Small intestine (tissue), 7 donors: ENCODE results near the gene AUTS2. TPM values are rescaled to one million over a fixed set of nuclear protein-coding genes. Genes with fewer than 3 reads are reported as not detected.
"Not testable (repeated sequence)": the region's sequence is repeated elsewhere in the genome, so short reads cannot be mapped to it uniquely, and the experiment has no call there.

Experiments used
- DNase-seq, 2 donors: peaks; one replicate each; pipeline versions ENCODE4 v3.0.0 to v3.0.0-alpha.2; 2013
- FAIRE-seq: peaks from 2 replicates; lab custom pipeline; 2012; peaks lifted over from hg19 to GRCh38; lab: Jason Lieb, UNC
- H3K27ac ChIP-seq, 3 donors: one replicate each; pipeline ENCODE4 v1.5.1; 2013; ENCODE audit warnings: low read length in 2 of 3, mild to moderate bottlenecking in 2 of 3, control low read depth in 1 of 3, inconsistent platforms in 1 of 3, low read depth in 1 of 3, moderate library complexity in 1 of 3
- H3K27me3 ChIP-seq, 3 donors: one replicate each; pipeline ENCODE4 v1.6.1; 2013; ENCODE audit warnings: low read length in 3 of 3, inconsistent platforms in 1 of 3; ENCODE audit not compliant: control insufficient read depth in 3 of 3, insufficient read depth in 3 of 3
- H3K36me3 ChIP-seq, 3 donors: one replicate each; pipeline ENCODE4 v1.6.1; 2013; ENCODE audit warnings: low read length in 3 of 3, inconsistent platforms in 1 of 3, low read depth in 1 of 3, mild to moderate bottlenecking in 1 of 3, moderate library complexity in 1 of 3; ENCODE audit not compliant: control insufficient read depth in 3 of 3, insufficient read depth in 2 of 3
- H3K4me1 ChIP-seq, 3 donors: one replicate each; pipeline ENCODE4 v1.6.1; 2013; ENCODE audit warnings: low read length in 2 of 3, inconsistent platforms in 1 of 3, low read depth in 1 of 3, mild to moderate bottlenecking in 1 of 3, moderate library complexity in 1 of 3; ENCODE audit not compliant: control insufficient read depth in 3 of 3, insufficient read depth in 2 of 3
- H3K4me3 ChIP-seq, 3 donors: one replicate each; pipeline ENCODE4 v1.5.1; 2013; ENCODE audit warnings: low read length in 3 of 3, control low read depth in 1 of 3, inconsistent platforms in 1 of 3, low read depth in 1 of 3, mild to moderate bottlenecking in 1 of 3, moderate library complexity in 1 of 3
- H3K9me3 ChIP-seq, 2 donors: one replicate each; pipeline ENCODE4 v1.6.1; 2013; ENCODE audit warnings: low read depth in 1 of 2, low read length in 1 of 2; ENCODE audit not compliant: control insufficient read depth in 2 of 2, insufficient read depth in 1 of 2
- WGBS, 3 donors: extraction: QIAGEN DNeasy Blood & Tissue Kit; methylation state at CpG; one replicate each; pipeline ENCODE4 v1.1.7; 2013; 5-methylcytosine and 5-hydroxymethylcytosine counted together
- polyA plus RNA-seq, 4 donors: library from polyadenylated mRNA; stranded (reverse) in 3 of 4; unstranded in 1 of 4; fragments of 200-250 nt in 3 of 4; fragments of 120-200 nt in 1 of 4; gene quantifications; one replicate each; pipeline versions ENCODE4 v1.2.1 to v1.2.3, GENCODE V29; 2013
- donor health status: healthy with polysubstance abuse.
- donor health status: control.
- donor health status: control.
- donor health status: Bipolar disorder and iron deficiency.
- donor health status: healthy.

The AUTS2 gene
- polyA plus RNA-seq, 4 donors, result 4.9 to 43.5 (median 13.6) TPM

- Histone ChIP-seq H3K27ac (no peak overlapping the region), H3K9me3 (peaks cover 0 to 3% of the 10 kb centered on the region in 2 donors), H3K4me3 (no peak overlapping the region), H3K36me3 (peaks cover 0 to 5% (median 0%) of the 10 kb centered on the region in 3 donors), H3K27me3 (no peaks in the 10 kb centered on the region), H3K4me1 (peaks cover 0 to 6% (median 0%) of the 10 kb centered on the region in 3 donors)
- FAIRE-seq (no peak), DNase-seq (no peak)
- 79 to 82% (median 80%) methylated on average over 1 of the region's 1 CpG for WGBS, 3 donors
Measured at GRCh38 chr7:70726294-70726693, 1128.0 kb downstream of the AUTS2 start.

- H3K27me3 ChIP-seq, result no peaks in the 10 kb centered on the region
- peaks cover 0 to 5% (median 0%) of the 10 kb centered on the region in 3 donors for H3K36me3 ChIP-seq
- peaks cover 0 to 3% of the 10 kb centered on the region in 2 donors for H3K9me3 ChIP-seq
- 83 to 84% (median 83%) methylated on average over 9 of the region's 9 CpGs for WGBS, 3 donors
- H3K4me1 ChIP-seq, result peaks cover 0 to 6% (median 0%) of the 10 kb centered on the region in 3 donors
- FAIRE-seq (no peak), DNase-seq (no peak)
- H3K4me3 ChIP-seq, result no peak overlapping the region
- no peak overlapping the region for H3K27ac ChIP-seq
Measured at GRCh38 chr7:70726951-70727378, 1128.7 kb downstream of the AUTS2 start.

- Histone ChIP-seq H3K4me1 (peaks cover 0 to 6% (median 0%) of the 10 kb centered on the region in 3 donors), H3K36me3 (peaks cover 0 to 5% (median 0%) of the 10 kb centered on the region in 3 donors), H3K27ac (no peak overlapping the region), H3K4me3 (no peak overlapping the region), H3K9me3 (peaks cover 0 to 3% of the 10 kb centered on the region in 2 donors), H3K27me3 (no peaks in the 10 kb centered on the region)
- DNase-seq, result no peak
- FAIRE-seq, result no peak
- 86 to 94% (median 94%) methylated on average over 2 of the region's 2 CpGs for WGBS, 3 donors
Measured at GRCh38 chr7:70727861-70728260, 1129.6 kb downstream of the AUTS2 start.

DNA sequence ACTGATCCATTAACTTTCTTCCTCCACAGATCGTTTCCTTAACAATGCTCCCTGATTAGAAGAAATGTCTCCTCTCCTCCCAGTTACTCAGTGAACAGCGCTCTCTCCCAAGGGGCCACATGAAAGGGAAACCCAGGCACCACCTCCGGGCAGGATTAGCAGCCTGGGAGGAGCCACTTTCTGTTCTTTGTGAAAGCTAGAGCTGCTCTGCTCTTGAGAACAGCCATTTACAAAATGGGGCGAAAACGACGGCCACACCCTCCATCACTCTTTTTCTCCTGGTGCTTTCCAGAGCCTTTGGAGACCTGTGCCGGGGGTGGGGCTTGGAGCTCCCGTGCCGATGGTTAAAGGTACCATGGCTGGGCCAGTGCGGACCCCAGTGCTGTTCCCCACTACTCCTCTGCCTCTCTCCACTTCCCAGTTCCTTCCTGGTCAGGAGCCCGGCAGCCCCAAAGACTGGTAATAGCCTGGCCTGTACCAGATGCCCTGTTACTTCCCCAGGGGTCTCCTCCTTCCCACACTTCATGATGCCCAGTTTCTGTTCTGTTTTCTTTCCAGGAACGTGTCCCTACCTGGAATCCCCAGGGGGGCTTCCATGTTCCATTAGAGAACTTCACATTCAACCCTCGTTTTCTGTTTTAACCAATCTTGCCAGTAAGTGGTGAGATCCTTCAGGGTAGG, 1130.7 kb downstream of the AUTS2 start:
- peak in 1 of 2 donors; percentile 51 for DNase-seq
- Histone ChIP-seq H3K9me3 (peaks cover 0 to 3% of the 10 kb centered on the region in 2 donors), H3K36me3 (peaks cover 0 to 5% (median 0%) of the 10 kb centered on the region in 3 donors), H3K4me1 (peaks cover 0 to 6% (median 0%) of the 10 kb centered on the region in 3 donors), H3K27ac (peak overlapping the region; percentile 17 to 83 (median 22)), H3K27me3 (no peaks in the 10 kb centered on the region), H3K4me3 (no peak overlapping the region)
- no peak for FAIRE-seq
- WGBS, 3 donors, result 21 to 56% (median 29%) methylated on average over 13 of the region's 13 CpGs

DNA sequence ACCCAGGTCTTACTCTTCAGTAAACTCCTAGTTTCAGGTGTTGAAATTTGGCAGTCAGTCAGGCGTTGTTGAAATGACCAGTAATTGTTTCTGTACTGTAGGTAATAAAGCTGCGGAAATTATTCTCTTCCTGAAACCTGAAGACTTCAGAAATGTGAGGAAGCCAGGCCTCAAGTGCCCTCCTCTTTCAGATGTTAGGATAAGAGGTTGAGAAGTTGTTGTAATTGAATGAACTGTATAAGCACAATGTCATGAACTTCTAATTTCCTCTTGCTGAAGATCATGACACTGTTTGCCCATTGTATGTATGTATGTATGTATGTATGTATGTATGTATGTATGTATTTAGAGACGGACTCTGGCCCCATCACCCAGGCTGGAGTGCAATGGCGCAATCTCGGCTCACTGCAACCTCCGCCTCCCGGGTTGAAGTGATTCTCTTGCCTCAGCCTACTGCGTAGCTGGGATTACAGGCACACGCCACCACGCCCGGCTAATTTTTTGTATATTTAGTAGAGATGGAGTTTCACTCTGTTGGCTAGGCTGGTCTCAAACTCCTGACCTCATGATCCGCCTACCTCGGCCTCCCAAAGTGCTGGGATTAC, 1131.4 kb downstream of the AUTS2 start:
- not testable (repeated sequence) for H3K27me3 ChIP-seq

DNA sequence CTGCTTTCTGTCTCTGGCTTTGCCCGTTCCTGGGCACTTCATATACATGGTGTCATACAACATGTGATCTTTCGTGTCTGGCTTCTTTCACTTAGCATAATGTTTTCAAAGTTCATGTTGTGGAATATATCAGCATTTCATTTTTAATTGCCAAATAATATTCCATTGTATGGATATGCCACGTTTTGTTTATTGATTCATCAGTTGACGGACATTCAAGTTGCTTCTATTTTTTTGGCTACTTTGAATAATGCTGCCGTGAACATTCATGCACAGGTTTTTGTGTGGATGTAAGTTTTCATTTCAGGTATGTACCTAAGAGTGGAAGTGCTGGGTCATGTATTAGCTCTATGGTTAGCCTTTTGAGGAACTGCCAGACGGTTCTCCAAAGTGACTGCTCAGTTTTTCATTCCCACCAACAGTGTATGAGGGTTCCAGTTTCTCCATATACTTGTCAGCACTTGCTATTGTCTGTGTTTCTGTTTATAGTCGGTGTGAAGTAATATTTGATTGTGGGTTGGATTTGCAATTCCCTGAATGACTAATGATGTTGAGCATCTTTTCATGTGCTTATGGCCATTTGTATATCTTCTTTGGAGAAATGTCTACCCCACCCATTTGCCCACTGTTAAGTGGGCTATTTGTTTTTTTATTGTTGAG, 1132.3 kb downstream of the AUTS2 start:
- Histone ChIP-seq H3K36me3 (peaks cover 0 to 7% (median 0%) of the 10 kb centered on the region in 3 donors), H3K27ac (no peak overlapping the region), H3K9me3 (peaks cover 0 to 3% of the 10 kb centered on the region in 2 donors), H3K27me3 (no peaks in the 10 kb centered on the region), H3K4me1 (peaks cover 0 to 4% (median 3%) of the 10 kb centered on the region in 3 donors), H3K4me3 (no peak overlapping the region)
- FAIRE-seq (no peak), DNase-seq (no peak)
- 82 to 89% (median 88%) methylated on average over 7 of the region's 7 CpGs for WGBS, 3 donors

More for the DNA sequence above, 1131.4 kb downstream of the AUTS2 start:
- H3K4me1 ChIP-seq, H3K4me3 ChIP-seq, FAIRE-seq, H3K36me3 ChIP-seq, H3K9me3 ChIP-seq: not testable (repeated sequence)
- peak in 1 of 2 donors; percentile 57 for DNase-seq
- H3K27ac ChIP-seq, result peak overlapping the region; percentile 17 to 83 (median 22)
- WGBS, 3 donors, result 29 to 63% (median 50%) methylated on average over 13 of the region's 13 CpGs

- Histone ChIP-seq H3K27me3 (no peaks in the 10 kb centered on the region), H3K36me3 (peaks cover 0 to 7% (median 0%) of the 10 kb centered on the region in 3 donors), H3K4me3 (no peak overlapping the region), H3K4me1 (peaks cover 0 to 11% (median 9%) of the 10 kb centered on the region in 3 donors), H3K9me3 (peaks cover 0 to 3% of the 10 kb centered on the region in 2 donors), H3K27ac (no peak overlapping the region)
- WGBS, 3 donors, result 73 to 90% (median 79%) methylated on average over 2 of the region's 2 CpGs
- FAIRE-seq (no peak), DNase-seq (no peak)
Measured at GRCh38 chr7:70733090-70733489, 1134.8 kb downstream of the AUTS2 start.

- H3K36me3 ChIP-seq, result peaks cover 0 to 2% (median 0%) of the 10 kb centered on the region in 3 donors
- 75 to 86% (median 83%) methylated on average over 2 of the region's 2 CpGs for WGBS, 3 donors
- H3K27ac ChIP-seq, result no peak overlapping the region
- H3K4me1 ChIP-seq, result peaks cover 0 to 11% (median 7%) of the 10 kb centered on the region in 3 donors
- DNase-seq (no peak), FAIRE-seq (no peak)
- no peak overlapping the region for H3K4me3 ChIP-seq
- H3K9me3 ChIP-seq, result peaks cover 0 to 3% of the 10 kb centered on the region in 2 donors
- no peaks in the 10 kb centered on the region for H3K27me3 ChIP-seq
Measured at GRCh38 chr7:70734411-70734810, 1136.1 kb downstream of the AUTS2 start.
